Thyroid gland (tissue), 4 donors: Measurements from ENCODE around the gene CPXM2. TPM values are rescaled to one million over a fixed set of nuclear protein-coding genes. Genes with fewer than 3 reads are reported as not detected.
"Not testable (repeated sequence)": the region's sequence is repeated elsewhere in the genome, so short reads cannot be mapped to it uniquely, and the experiment has no call there.

Source experiments
- DNase-seq, 2 donors: peaks; one replicate each; pipeline ENCODE4 v3.0.0-alpha.2; 2019
- H3K27ac ChIP-seq, 3 donors: fragments of 200-600 bp; sonication (generic); 1 replicate in 2 of 3; 2 replicates in 1 of 3; pipeline ENCODE4 v1.5.1; 2016 to 2019; ENCODE audit warnings: mild to moderate bottlenecking in 1 of 3, moderate library complexity in 1 of 3
- H3K27me3 ChIP-seq: fragments of 200-600 bp; sonication (generic); one replicate; pipeline ENCODE4 v1.5.1; 2019
- H3K36me3 ChIP-seq, 2 donors: fragments of 200-600 bp; sonication (generic); one replicate each; pipeline ENCODE4 v1.5.1; 2016 to 2019
- H3K4me1 ChIP-seq, 2 donors: fragments of 200-600 bp; sonication (generic); one replicate each; pipeline ENCODE4 v1.5.1; 2017 to 2019
- H3K4me3 ChIP-seq, 3 donors: fragments of 200-600 bp; sonication (generic); replicated peaks in 1 of 3; 1 replicate in 2 of 3; 2 replicates in 1 of 3; pipeline ENCODE4 v1.5.1; 2016; ENCODE audit warnings: mild to moderate bottlenecking in 1 of 3
- H3K9me3 ChIP-seq: fragments of 200-600 bp; sonication (generic); one replicate; pipeline ENCODE4 v1.5.1; 2017
- CTCF ChIP-seq, 6 experiments: fragments of 200-600 bp in 3 of 6; fragments of 450-650 bp in 3 of 6; sonication (generic) in 3 of 6; IDR thresholded peaks; one replicate each; pipeline ENCODE4 v1.5.1; 2016 to 2019; ENCODE audit warnings: antibody characterized with exemption in 6 of 6, mild to moderate bottlenecking in 2 of 6, inconsistent platforms in 1 of 6, moderate library complexity in 1 of 6
- POLR2A ChIP-seq, 2 donors: fragments of 450-650 bp; IDR thresholded peaks; one replicate each; pipeline ENCODE4 v1.6.1; 2017; ENCODE audit warnings: antibody characterized with exemption in 2 of 2, mild to moderate bottlenecking in 2 of 2, moderate library complexity in 1 of 2
- WGBS, 2 donors: methylation state at CpG; one replicate each; pipeline ENCODE4 v1.1.5; 2017; 5-methylcytosine and 5-hydroxymethylcytosine counted together
- intact Hi-C: fragments of 100-400 bp; cut with DNase I; formaldehyde crosslinking; loops from one replicate; pipeline ENCODE4 v1.15.1; 2023
- total RNA-seq, 4 donors: library from RNA; depleted of rRNA; stranded (reverse); fragments of >200 nt; gene quantifications; one replicate each; pipeline ENCODE4 v1.2.3, GENCODE V29; 2016

The CPXM2 gene
- total RNA-seq, 4 donors from 2014 or later: 6.3 to 11.6 (median 8.5) TPM

- no peak overlapping the region for H3K4me3 ChIP-seq
- H3K4me1 ChIP-seq: no peaks in the 10 kb centered on the region
- intact Hi-C loops: no loop called here
- H3K27me3 ChIP-seq: no peaks in the 10 kb centered on the region
- no peaks in the 10 kb centered on the region for H3K9me3 ChIP-seq
- H3K36me3 ChIP-seq: no peaks in the 10 kb centered on the region
- no peak for DNase-seq
- WGBS, 2 donors: 85 to 100% methylated on average over 3 to 5 of the region's 5 CpGs
- no peak overlapping the region for H3K27ac ChIP-seq
- TF ChIP-seq POLR2A (IDR thresholded peaks at IDR 0.05): no peak
- TF ChIP-seq CTCF (IDR thresholded peaks at IDR 0.05): no peak
Observed at GRCh38 chr10:123741711-123742110, 149.9 kb downstream of the CPXM2 start.

- no peak for TF ChIP-seq POLR2A (IDR thresholded peaks at IDR 0.05)
- no peak for TF ChIP-seq CTCF (IDR thresholded peaks at IDR 0.05)
- intact Hi-C loops: no loop called here
- WGBS, 2 donors: 77 to 82% methylated on average over 6 to 7 of the region's 7 CpGs
- no peaks in the 10 kb centered on the region for H3K36me3 ChIP-seq
- DNase-seq: no peak
- no peaks in the 10 kb centered on the region for H3K9me3 ChIP-seq
- H3K4me1 ChIP-seq: no peaks in the 10 kb centered on the region
- no peak overlapping the region for H3K27ac ChIP-seq
- no peak overlapping the region for H3K4me3 ChIP-seq
- no peaks in the 10 kb centered on the region for H3K27me3 ChIP-seq
Observed at GRCh38 chr10:123741146-123741545, 150.5 kb downstream of the CPXM2 start.

GRCh38 chr10:123736917-123737316, 154.7 kb downstream of the CPXM2 start:
- H3K36me3 ChIP-seq, H3K4me3 ChIP-seq, intact Hi-C loops, H3K27ac ChIP-seq, DNase-seq, H3K9me3 ChIP-seq, H3K4me1 ChIP-seq, H3K27me3 ChIP-seq: not testable (repeated sequence)
- WGBS, 2 donors: 57 to 91% methylated on average over 4 of the region's 4 CpGs

GRCh38 chr10:123729523-123729922, 162.1 kb downstream of the CPXM2 start:
- Histone ChIP-seq H3K9me3 (no peaks in the 10 kb centered on the region), H3K4me1 (no peaks in the 10 kb centered on the region), H3K27me3 (no peaks in the 10 kb centered on the region), H3K4me3 (no peak overlapping the region), H3K27ac (no peak overlapping the region), H3K36me3 (no peaks in the 10 kb centered on the region)
- no peak for TF ChIP-seq POLR2A (IDR thresholded peaks at IDR 0.05)
- TF ChIP-seq CTCF (IDR thresholded peaks at IDR 0.05): no peak
- DNase-seq: no peak
- WGBS, 2 donors: 69 to 73% methylated on average over 6 of the region's 6 CpGs
- intact Hi-C loops: no loop called here

GRCh38 chr10:123726836-123727235, 164.8 kb downstream of the CPXM2 start:
- no peaks in the 10 kb centered on the region for H3K27me3 ChIP-seq
- no peak overlapping the region for H3K4me3 ChIP-seq
- no peaks in the 10 kb centered on the region for H3K36me3 ChIP-seq
- intact Hi-C loops: no loop called here
- no peaks in the 10 kb centered on the region for H3K4me1 ChIP-seq
- H3K27ac ChIP-seq: no peak overlapping the region
- TF ChIP-seq CTCF (IDR thresholded peaks at IDR 0.05): no peak
- no peak for TF ChIP-seq POLR2A (IDR thresholded peaks at IDR 0.05)
- WGBS, 2 donors: 69 to 71% methylated on average over 2 of the region's 2 CpGs
- no peaks in the 10 kb centered on the region for H3K9me3 ChIP-seq
- no peak for DNase-seq

GRCh38 chr10:123726381-123726780, 165.2 kb downstream of the CPXM2 start:
- no peaks in the 10 kb centered on the region for H3K9me3 ChIP-seq
- no peak for TF ChIP-seq POLR2A (IDR thresholded peaks at IDR 0.05)
- no peak for TF ChIP-seq CTCF (IDR thresholded peaks at IDR 0.05)
- H3K27ac ChIP-seq: no peak overlapping the region
- DNase-seq: no peak
- H3K27me3 ChIP-seq: no peaks in the 10 kb centered on the region
- intact Hi-C loops: no loop called here
- no peaks in the 10 kb centered on the region for H3K36me3 ChIP-seq
- no peaks in the 10 kb centered on the region for H3K4me1 ChIP-seq
- 68 to 75% methylated on average over 3 of the region's 3 CpGs for WGBS, 2 donors
- no peak overlapping the region for H3K4me3 ChIP-seq
